T-cell (primary cell): ENCODE data around the gene ZNF24. TPM values are rescaled to one million over a fixed set of nuclear protein-coding genes. Genes with fewer than 3 reads are reported as not detected.
A peak's percentile ranks its signal among the peaks of the same experiment; 100 is the strongest.

Source experiments
- ATAC-seq, 4 experiments: fragments of 200-7000 bp in 3 of 4; fragments of 150-1000 bp in 1 of 4; cut with Tn5 transposase; replicated peaks in 1 of 4; 1 replicate in 3 of 4; 2 replicates in 1 of 4; pipeline ENCODE4 v1.10.0; 2021; ENCODE audit warnings: moderate library complexity in 3 of 4, mild to moderate bottlenecking in 2 of 4, moderate number of reproducible peaks in 1 of 4
- CTCF ChIA-PET, 2 donors: fragments of 300-600 bp; sonication (Branson Sonifier 250); formaldehyde crosslinking; loops; one replicate each; lab custom pipeline; 2022; ENCODE audit warnings: antibody characterized with exemption in 2 of 2; lab: Charles Lee
- POLR2A ChIA-PET, 2 donors: fragments of 300-600 bp; sonication (Branson Sonifier 250); formaldehyde crosslinking; loops; one replicate each; lab custom pipeline; 2022; ENCODE audit warnings: antibody characterized with exemption in 2 of 2; lab: Charles Lee
- DNase-seq, 35 experiments: peaks; one replicate each; pipeline versions ENCODE4 v3.0.0 to v3.0.0-alpha.2; 2013 to 2023
- H3K27ac ChIP-seq: one replicate; pipeline ENCODE4 v1.5.1; 2013; ENCODE audit warnings: low read length
- H3K27me3 ChIP-seq, 2 experiments: replicated peaks in 1 of 2; 1 replicate in 1 of 2; 2 replicates in 1 of 2; pipeline versions ENCODE4 v1.6.1 to v1.7.0; 2013; ENCODE audit warnings: low read length in 1 of 2, mixed read lengths in 1 of 2; ENCODE audit not compliant: control insufficient read depth in 2 of 2, insufficient read depth in 2 of 2; ENCODE audit errors: extremely low read depth in 1 of 2
- H3K36me3 ChIP-seq, 2 donors: 1 replicate in 1 of 2; 2 replicates in 1 of 2; pipeline versions ENCODE4 v1.6.1 to v1.7.0; 2013; ENCODE audit warnings: low read length in 1 of 2; ENCODE audit not compliant: control insufficient read depth in 2 of 2, insufficient read depth in 1 of 2; ENCODE audit errors: extremely low read depth in 1 of 2
- H3K4me1 ChIP-seq, 2 experiments: 1 replicate in 1 of 2; 2 replicates in 1 of 2; pipeline versions ENCODE4 v1.6.1 to v1.7.0; 2013; ENCODE audit warnings: low read length in 2 of 2, mixed read lengths in 1 of 2; ENCODE audit not compliant: insufficient read depth in 2 of 2, control insufficient read depth in 1 of 2; ENCODE audit errors: extremely low read depth in 1 of 2
- H3K4me3 ChIP-seq, 2 donors: 1 replicate in 1 of 2; 2 replicates in 1 of 2; pipeline versions ENCODE4 v1.5.1 to v1.7.0; 2013; ENCODE audit warnings: mild to moderate bottlenecking in 2 of 2, low read length in 1 of 2, moderate library complexity in 1 of 2; ENCODE audit not compliant: control insufficient read depth in 1 of 2; ENCODE audit errors: extremely low read depth in 1 of 2
- H3K9me3 ChIP-seq: 2 replicates; pipeline ENCODE4 v1.7.0; 2013
- H3K27ac Mint-ChIP-seq, 2 donors: one replicate each; pipeline ENCODE4 v1.8.0; 2020 to 2021; ENCODE audit warnings: mild to moderate bottlenecking in 2 of 2, mixed read lengths in 2 of 2
- H3K27me3 Mint-ChIP-seq, 2 donors: one replicate each; pipeline ENCODE4 v1.8.0; 2021 to 2022; ENCODE audit warnings: mixed read lengths in 2 of 2
- H3K36me3 Mint-ChIP-seq: one replicate; pipeline ENCODE4 v1.8.0; 2021; ENCODE audit warnings: mixed read lengths
- H3K4me1 Mint-ChIP-seq, 3 donors: one replicate each; pipeline ENCODE4 v1.8.0; 2020 to 2022; ENCODE audit warnings: mixed read lengths in 3 of 3, mild to moderate bottlenecking in 1 of 3
- H3K4me3 Mint-ChIP-seq, 3 donors: one replicate each; pipeline ENCODE4 v1.8.0; 2020 to 2022; ENCODE audit warnings: mild to moderate bottlenecking in 3 of 3, mixed read lengths in 3 of 3, moderate library complexity in 3 of 3
- H3K9me3 Mint-ChIP-seq, 3 donors: one replicate each; pipeline ENCODE4 v1.8.0; 2020 to 2022; ENCODE audit warnings: mixed read lengths in 3 of 3
- WGBS: methylation state at CpG from one replicate; pipeline ENCODE4 v1.1.5; 2013; ENCODE audit warnings: missing lambda C conversion rate; ENCODE audit not compliant: insufficient coverage; 5-methylcytosine and 5-hydroxymethylcytosine counted together
- total RNA-seq, 35 experiments: library from RNA in 6 of 35; stranded (reverse) in 6 of 35; fragments of 120-200 nt in 1 of 35; gene quantifications; one replicate each; pipeline versions ENCODE4 v1.2.1 to v1.2.4 and lab custom pipeline; 2013 to 2026

Gene ZNF24
- total RNA-seq, 5 donors from 2014 or later (not counting 1 experiment from before 2014, with no cell fraction given) = 63.1 to 75.7 (median 72.2) TPM

DNA sequence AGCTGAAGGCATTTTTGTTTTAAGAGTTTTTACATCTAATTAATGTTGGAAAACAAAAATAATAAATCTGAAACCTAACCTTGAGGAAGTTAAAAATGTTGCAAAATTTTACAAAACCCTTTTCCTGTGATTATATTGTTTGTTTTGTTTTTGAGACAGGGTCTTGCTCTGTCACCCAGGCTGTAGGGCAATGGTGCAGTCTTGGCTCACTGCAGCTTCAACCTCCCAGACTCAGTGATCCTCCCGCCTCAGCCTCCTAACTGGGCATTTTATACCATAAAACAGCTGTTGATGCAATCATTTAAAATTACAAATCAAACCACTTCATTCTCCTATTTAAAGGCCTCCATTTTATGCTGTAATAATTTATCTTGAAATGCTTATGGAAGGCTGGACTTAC is 1.7 kb upstream of the ZNF24 start:
- Histone ChIP-seq H3K9me3 (no peaks in the 10 kb centered on the region), H3K4me1 (peaks cover 14% of the 10 kb centered on the region in 2 experiments), H3K27ac (no peak overlapping the region), H3K27me3 (no peaks in the 10 kb centered on the region), H3K36me3 (peaks cover 0 to 12% of the 10 kb centered on the region in 2 donors), H3K4me3 (no peak overlapping the region)
- POLR2A ChIA-PET = no interaction called here
- H3K4me1 Mint-ChIP-seq = peaks cover 33 to 39% (median 38%) of the 10 kb centered on the region in 3 donors
- 100% methylated on average over 1 of the region's 1 CpG for WGBS
- H3K27ac Mint-ChIP-seq = no peak overlapping the region
- peak overlapping the region in 2 of 3 donors; percentile 11 to 92 for H3K4me3 Mint-ChIP-seq
- CTCF ChIA-PET = interaction anchor here in 1 of 2 donors (0.9 to 2.6 kb wide), 4 partner anchors 9 to 316 kb away, joined by 3 to 13 read pairs (median 6); no protein-coding TSS in a partner anchor
- no peaks in the 10 kb centered on the region for H3K9me3 Mint-ChIP-seq
- ATAC-seq (no peak), DNase-seq (no peak)
- no peaks in the 10 kb centered on the region for H3K27me3 Mint-ChIP-seq
- H3K36me3 Mint-ChIP-seq = peaks cover 2% of the 10 kb centered on the region

DNA sequence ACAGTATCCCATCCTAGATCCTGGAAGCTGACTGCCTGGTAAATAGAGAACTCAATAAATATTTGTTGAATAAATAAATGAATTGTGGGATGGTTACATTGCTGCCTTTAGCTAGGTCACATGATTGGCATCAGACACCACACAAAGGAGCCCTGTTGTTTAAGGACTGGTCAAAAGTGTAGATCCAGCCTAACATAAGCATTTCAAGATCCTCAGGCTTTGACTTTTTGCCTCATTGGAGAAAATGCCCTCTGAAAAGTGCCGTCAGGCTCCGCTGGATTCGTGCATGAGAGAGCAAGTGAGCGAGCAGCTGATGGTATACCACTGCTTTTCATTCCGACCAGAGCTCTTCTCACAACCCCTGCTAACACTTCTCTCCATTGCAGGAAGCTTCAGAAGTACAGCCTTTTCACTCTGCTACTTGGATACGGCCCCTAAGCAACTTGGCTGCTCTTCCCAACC is 1.3 kb upstream of the ZNF24 start:
- peak overlapping the region; percentile 92 to 96 (median 95) for H3K4me3 Mint-ChIP-seq
- peak overlapping the region; percentile 97 for H3K27ac ChIP-seq

DNA sequence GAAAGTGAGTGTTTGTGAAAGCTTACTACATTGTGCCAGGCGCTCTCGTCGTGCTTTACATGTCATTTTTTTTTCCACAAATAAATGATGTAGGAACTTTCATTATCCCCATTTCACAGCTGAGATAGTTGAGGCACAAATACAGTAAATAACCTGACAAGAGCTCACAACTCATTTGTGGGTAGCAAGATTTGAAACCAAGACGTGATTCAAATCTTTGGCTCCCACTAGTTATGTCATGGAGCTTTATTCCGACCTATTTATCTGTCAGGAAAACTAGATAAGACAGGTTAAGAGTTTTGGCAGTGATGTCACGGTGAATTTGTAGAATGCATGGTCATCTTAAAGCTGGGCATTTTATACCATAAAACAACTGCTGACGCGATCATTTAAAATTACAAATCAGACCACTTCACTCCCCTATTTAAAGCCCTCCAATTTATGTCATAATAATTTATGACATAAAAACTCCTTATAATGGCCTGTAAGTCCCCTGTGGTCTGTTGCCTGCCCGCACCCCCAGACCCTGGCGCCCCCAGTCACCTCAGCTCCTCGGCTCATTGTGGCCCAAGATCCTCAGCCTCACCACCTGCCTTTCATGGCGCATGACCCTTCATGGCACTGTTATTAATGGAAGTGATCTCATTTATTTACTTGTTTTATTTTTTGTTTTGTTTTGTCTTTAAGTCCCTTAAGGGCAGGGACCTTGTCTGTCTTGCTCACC is 678 bp upstream of the ZNF24 start:
- peak overlapping the region; percentile 92 to 96 (median 95) for H3K4me3 Mint-ChIP-seq
- POLR2A ChIA-PET = interaction anchor here in 1 of 2 donors (1.1 to 2.2 kb wide), 3 partner anchors 10 to 303 kb away, joined by 5 to 11 read pairs (median 6); partner anchors contain the start of genes MAPRE2 and ZNF397
- peaks cover 8% of the 10 kb centered on the region for H3K36me3 Mint-ChIP-seq
- peak overlapping the region; percentile 97 for H3K27ac ChIP-seq
- no peaks in the 10 kb centered on the region for H3K27me3 Mint-ChIP-seq
- H3K4me3 ChIP-seq = peak overlapping the region; percentile 79 to 92
- no peaks in the 10 kb centered on the region for H3K9me3 ChIP-seq
- ATAC-seq (no peak), DNase-seq (no peak)
- H3K27me3 ChIP-seq = no peaks in the 10 kb centered on the region
- CTCF ChIA-PET = interaction anchor here (0.6 to 2.6 kb wide), 12 partner anchors 10 to 315 kb away, joined by 3 to 13 read pairs (median 5); partner anchors contain the start of genes ZNF397 (in 1 of the 2) and ZSCAN30 (in 1 of the 2)
- WGBS = no CpG with 5 or more reads among the region's 12 CpGs
- peaks cover 0 to 20% of the 10 kb centered on the region in 2 donors for H3K36me3 ChIP-seq
- H3K27ac Mint-ChIP-seq = peak overlapping the region; percentile 92 to 97
- H3K9me3 Mint-ChIP-seq = no peaks in the 10 kb centered on the region
- H3K4me1 ChIP-seq = peaks cover 14 to 18% of the 10 kb centered on the region in 2 experiments
- H3K4me1 Mint-ChIP-seq = peaks cover 43 to 48% (median 48%) of the 10 kb centered on the region in 3 donors

More for the DNA sequence above, 1.3 kb upstream of the ZNF24 start:
- Histone ChIP-seq H3K9me3 (no peaks in the 10 kb centered on the region), H3K4me1 (peaks cover 14% of the 10 kb centered on the region in 2 experiments), H3K4me3 (no peak overlapping the region), H3K36me3 (peaks cover 0 to 14% of the 10 kb centered on the region in 2 donors), H3K27me3 (no peaks in the 10 kb centered on the region)
- H3K4me1 Mint-ChIP-seq = peaks cover 37 to 43% (median 42%) of the 10 kb centered on the region in 3 donors
- H3K27me3 Mint-ChIP-seq = no peaks in the 10 kb centered on the region
- peaks cover 2% of the 10 kb centered on the region for H3K36me3 Mint-ChIP-seq
- DNase-seq = no peak
- H3K9me3 Mint-ChIP-seq = no peaks in the 10 kb centered on the region
- H3K27ac Mint-ChIP-seq = peak overlapping the region in 1 of 2 donors; percentile 97
- POLR2A ChIA-PET = interaction anchor here in 1 of 2 donors (1.7 to 2.2 kb wide), 2 partner anchors 105 to 304 kb away, joined by 5 to 11 read pairs; partner anchors contain the start of genes MAPRE2 and ZNF397
- no peak for ATAC-seq
- 89% methylated on average over 3 of the region's 6 CpGs for WGBS
- CTCF ChIA-PET = interaction anchor here in 1 of 2 donors (0.6 to 2.6 kb wide), 8 partner anchors 10 to 316 kb away, joined by 3 to 13 read pairs (median 5); no protein-coding TSS in a partner anchor

DNA sequence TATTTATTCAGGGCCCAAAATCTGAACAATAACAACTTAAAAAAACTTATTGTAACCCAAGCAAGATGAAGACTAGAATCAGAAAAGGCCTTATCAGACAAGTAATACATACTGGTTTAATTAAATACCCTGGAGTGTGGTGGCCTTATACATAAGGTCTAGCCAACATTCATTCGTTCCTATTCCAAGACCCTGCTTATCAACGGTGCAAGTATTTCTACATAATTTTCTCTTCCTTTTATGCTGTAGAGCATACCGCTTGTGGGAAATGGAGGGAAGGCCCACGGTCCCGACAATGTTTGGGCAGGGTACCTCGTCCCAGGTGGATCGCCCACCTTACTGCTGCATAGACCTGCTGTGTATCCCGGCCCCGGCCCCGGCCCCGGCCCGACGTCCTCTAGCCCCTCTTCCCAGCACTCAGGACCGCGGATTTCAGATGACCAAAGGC is 708 bp downstream of the ZNF24 start:
- ATAC-seq = peak in 2 of 4 experiments; percentile 10 to 17

DNA sequence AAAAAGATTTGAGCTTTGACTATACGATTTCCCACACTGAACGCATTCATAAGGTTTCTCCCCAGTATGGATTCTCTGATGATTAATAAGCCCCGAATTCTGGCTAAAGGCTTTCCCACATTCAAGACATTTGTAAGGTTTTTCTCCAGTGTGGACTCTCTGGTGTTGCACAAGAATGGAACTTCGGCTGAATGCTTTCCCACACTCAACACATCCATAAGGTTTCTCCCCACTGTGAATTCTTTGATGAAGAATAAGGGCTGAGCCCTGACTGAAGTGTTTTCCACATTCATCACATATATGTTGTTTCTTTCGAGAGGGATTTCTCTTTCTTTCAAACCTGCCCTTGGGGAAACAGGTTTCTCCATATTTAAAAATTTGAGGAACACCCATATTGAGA is 6.9 kb downstream of the ZNF24 start:
- no peak overlapping the region for H3K4me3 Mint-ChIP-seq
- peaks cover 10 to 85% of the 10 kb centered on the region in 2 donors for H3K36me3 ChIP-seq
- ChIA-PET POLR2A (no interaction called here), CTCF (interaction anchor here (0.6 to 0.7 kb wide), 2 partner anchors 11 to 90 kb away, joined by 3 read pairs; no protein-coding TSS in a partner anchor)
- no peak overlapping the region for H3K4me3 ChIP-seq
- no peaks in the 10 kb centered on the region for H3K27me3 Mint-ChIP-seq
- no CpG with 5 or more reads among the region's 5 CpGs for WGBS
- DNase-seq (no peak), ATAC-seq (no peak)
- peaks cover 0 to 9% of the 10 kb centered on the region in 2 experiments for H3K4me1 ChIP-seq
- H3K27ac Mint-ChIP-seq = no peak overlapping the region
- H3K4me1 Mint-ChIP-seq = peaks cover 59 to 64% (median 61%) of the 10 kb centered on the region in 3 donors
- peaks cover 78% of the 10 kb centered on the region for H3K36me3 Mint-ChIP-seq
- no peaks in the 10 kb centered on the region for H3K9me3 ChIP-seq
- H3K9me3 Mint-ChIP-seq = no peaks in the 10 kb centered on the region
- no peaks in the 10 kb centered on the region for H3K27me3 ChIP-seq
- no peak overlapping the region for H3K27ac ChIP-seq

More for the DNA sequence above, 708 bp downstream of the ZNF24 start:
- H3K9me3 Mint-ChIP-seq = no peaks in the 10 kb centered on the region
- POLR2A ChIA-PET = interaction anchor here (0.5 to 2.2 kb wide), 3 partner anchors 77 to 302 kb away, joined by 5 to 11 read pairs (median 5); partner anchors contain the start of genes MAPRE2 (in 1 of the 2) and ZNF397 (in 1 of the 2)
- peaks cover 57 to 62% (median 62%) of the 10 kb centered on the region in 3 donors for H3K4me1 Mint-ChIP-seq
- H3K27ac ChIP-seq = peak overlapping the region; percentile 97
- no peaks in the 10 kb centered on the region for H3K27me3 Mint-ChIP-seq
- peaks cover 22% of the 10 kb centered on the region for H3K36me3 Mint-ChIP-seq
- peak overlapping the region; percentile 92 to 97 for H3K27ac Mint-ChIP-seq
- H3K27me3 ChIP-seq = no peaks in the 10 kb centered on the region
- WGBS = 0% methylated on average over 11 of the region's 15 CpGs
- peaks cover 14 to 18% of the 10 kb centered on the region in 2 experiments for H3K4me1 ChIP-seq
- CTCF ChIA-PET = interaction anchor here (0.6 to 2.4 kb wide), 4 partner anchors 38 to 54 kb away, joined by 3 to 8 read pairs (median 5); partner anchors contain the start of gene ZSCAN30 (in 1 of the 2)
- no peaks in the 10 kb centered on the region for H3K9me3 ChIP-seq
- H3K36me3 ChIP-seq = peaks cover 0 to 34% of the 10 kb centered on the region in 2 donors
- H3K4me3 ChIP-seq = peak overlapping the region; percentile 79 to 92
- no peak for DNase-seq
- peak overlapping the region; percentile 92 to 96 (median 95) for H3K4me3 Mint-ChIP-seq
